ENCODE data around the gene PMPCB.
"Not testable (repeated sequence)": the region's sequence is repeated elsewhere in the genome, so short reads cannot be mapped to it uniquely, and the experiment has no call there.

The PMPCB gene, protein sequence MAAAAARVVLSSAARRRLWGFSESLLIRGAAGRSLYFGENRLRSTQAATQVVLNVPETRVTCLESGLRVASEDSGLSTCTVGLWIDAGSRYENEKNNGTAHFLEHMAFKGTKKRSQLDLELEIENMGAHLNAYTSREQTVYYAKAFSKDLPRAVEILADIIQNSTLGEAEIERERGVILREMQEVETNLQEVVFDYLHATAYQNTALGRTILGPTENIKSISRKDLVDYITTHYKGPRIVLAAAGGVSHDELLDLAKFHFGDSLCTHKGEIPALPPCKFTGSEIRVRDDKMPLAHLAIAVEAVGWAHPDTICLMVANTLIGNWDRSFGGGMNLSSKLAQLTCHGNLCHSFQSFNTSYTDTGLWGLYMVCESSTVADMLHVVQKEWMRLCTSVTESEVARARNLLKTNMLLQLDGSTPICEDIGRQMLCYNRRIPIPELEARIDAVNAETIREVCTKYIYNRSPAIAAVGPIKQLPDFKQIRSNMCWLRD

DNA sequence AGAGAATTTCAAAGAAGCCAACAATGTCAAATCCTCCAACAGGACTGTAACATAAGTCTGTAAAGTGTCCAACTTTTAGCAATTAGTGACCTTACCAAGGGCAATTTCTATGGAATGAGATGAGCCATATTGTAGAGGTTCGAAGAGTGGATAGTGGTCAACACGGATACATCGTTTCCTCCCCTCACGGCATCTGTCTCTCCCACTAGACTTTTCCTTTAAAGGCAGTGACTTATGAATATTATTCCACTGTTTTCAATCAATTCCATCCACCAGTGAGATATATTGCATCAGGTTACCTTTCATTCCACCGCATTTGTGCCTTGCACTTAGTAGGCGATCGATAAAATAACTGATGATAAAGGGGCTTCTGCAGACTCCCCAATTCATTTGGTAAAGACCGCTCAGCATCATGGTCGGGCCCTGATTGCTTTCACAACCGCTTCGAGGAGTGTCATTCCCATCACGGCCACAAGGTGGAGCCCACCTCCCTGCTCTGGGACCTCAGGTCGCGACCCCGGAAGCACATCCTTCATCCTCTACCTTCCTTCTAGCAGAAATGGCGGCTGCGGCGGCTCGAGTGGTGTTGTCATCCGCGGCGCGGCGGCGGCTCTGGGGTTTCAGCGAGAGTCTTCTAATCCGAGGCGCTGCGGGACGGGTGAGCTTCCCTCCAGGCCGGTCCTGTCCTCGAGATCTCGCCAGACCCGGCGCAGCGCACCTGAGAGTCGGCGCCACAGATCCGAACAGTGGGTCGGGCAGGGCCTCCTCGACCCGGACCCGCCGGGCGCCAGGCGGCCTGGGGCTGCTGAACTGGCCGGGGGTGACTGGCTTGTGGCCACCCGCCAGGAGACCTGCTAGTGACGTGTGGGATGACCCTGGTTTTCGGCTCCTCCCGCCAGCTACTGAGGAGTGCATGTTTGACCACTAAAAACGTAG is at the start of gene PMPCB:
PMPCB (plus strand) TSS at position 535 of the 936 bp plus-strand sequence; CDS start at position 560, 25 bp downstream.
- DNase-seq: peak; percentile 97

DNA sequence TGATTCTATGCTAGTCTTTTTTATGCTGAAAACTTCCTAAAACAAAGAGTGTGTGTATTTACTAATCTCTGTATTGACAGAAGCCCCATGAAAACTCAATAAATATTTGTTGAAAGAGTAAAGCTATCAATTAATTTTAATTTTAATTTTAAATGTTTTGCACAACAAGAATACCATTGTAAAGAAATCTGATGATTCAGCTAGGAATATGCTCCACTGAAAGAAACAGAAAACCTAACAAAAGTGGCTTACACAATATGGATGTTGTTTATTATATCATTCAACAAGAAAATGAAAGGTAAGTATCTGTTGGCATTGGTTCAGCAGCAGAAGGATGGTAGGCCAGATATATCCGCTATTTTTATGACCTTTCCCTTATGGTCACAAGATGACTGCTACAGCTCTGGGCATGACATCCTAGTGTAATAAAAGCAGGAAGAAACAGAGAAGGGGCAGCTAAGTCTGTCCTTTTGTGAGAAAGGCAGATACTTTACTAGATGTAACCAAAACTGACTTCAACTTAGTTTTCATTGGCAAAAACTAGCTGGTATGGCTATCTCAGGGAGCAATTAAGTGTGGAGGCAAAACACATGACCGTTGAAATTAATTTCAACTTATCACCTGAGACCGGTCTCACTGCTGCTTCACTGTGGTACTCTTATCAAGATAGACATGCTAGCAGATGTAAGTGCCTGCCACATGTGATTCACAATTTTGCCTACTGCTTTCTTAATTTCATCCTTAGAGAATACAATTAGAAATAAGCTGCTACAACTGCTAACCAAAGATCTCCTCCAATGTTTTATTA is 43.3 kb upstream of the PMPCB start:
- not testable (repeated sequence) for DNase-seq

DNA sequence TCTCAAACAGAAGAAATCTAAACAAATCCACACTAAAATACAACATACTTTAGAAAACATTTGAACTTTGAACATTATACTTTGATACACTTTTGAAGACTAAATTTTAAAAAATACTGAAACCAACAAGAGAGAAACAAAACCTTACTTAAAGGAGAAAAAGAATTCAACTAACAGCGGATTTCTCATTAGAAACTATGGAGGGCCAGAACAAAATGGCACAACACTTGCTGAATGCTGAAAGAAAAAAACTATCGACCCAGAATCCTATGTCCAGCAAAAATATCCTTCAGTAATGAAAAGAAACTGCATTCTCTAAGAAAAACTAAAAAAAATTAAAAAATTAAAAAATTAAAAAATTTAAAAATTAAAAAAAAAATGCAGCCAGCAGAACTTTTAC is 33.2 kb upstream of the PMPCB start:
- DNase-seq: not testable (repeated sequence)

DNA sequence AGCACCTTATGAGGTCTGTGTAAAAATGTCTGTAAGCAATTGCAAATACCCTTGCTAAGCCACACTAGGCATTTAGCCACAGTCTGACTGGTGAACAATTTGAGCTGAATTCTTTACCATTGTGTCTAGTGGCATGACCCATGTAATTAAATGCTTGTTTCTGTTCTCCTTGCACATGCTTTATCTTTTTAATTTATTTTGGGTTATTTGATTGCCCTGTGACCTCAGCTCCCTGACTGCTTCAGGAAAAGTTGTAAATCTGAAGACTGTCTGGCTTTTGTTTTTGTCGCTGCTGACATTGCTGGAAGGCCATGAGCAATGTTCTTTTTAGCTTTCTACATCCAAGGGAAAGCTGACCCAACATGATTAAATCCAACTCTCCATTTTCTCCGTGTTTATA is 31.0 kb upstream of the PMPCB start:
- not testable (repeated sequence) for DNase-seq

DNA sequence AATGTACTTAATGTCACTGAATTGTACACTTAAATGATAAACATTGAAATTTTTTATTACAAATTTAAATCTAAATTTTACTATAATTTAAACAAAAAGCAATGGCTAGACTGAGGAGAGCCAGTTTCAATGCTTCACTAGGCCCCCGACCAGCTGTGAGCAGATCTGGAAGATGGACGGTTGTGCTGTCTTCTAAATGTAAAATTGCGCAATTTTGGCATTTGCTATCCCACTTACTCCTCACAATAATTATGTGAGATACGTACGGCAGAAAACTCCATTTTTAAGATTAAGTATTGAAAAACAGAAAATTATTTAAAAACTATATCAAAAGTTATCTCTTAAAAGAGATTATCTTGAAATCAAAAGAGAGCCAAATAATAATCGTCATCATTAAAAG is 23.9 kb upstream of the PMPCB start:
- not testable (repeated sequence) for DNase-seq

DNA sequence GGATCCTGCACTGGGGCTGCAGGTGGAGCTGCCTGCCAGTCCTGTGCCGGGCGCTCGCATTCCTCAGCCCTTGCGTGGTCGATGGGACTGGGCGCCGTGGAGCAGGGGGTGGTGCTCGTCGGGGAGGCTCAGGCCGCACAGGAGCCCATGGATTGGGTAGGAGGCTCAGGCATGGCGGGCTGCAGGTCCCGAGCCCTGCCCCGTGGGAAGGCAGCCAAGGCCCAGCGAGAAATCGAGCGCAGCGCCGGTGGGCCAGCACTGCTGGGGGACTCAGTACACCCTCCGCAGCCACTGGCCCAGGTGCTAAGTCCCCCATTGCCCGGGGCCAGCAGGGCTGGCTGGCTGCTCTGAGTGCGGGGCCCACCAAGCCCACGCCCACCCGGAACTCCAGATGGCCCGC is 22.4 kb upstream of the PMPCB start:
- DNase-seq: not testable (repeated sequence)

DNA sequence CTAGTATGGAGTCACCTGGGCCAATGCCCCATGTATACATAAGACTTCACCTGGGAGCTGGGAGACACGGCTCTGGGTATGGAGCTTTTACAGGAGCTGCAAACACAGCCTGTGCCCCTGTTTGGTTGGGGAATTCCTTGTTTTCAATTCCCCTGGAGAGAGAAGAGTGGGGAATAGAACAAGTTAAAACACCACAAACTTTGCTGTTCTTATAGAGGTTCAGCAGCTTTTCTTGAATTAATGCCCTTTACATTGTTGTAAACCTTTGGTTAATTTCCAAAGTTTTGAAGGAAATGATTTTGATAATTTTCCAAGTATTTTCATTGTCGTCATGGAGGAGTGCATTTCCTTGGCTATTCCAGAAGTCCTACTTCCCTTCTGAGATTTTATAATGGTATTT is 19.0 kb upstream of the PMPCB start:
- DNase-seq: not testable (repeated sequence)

DNA sequence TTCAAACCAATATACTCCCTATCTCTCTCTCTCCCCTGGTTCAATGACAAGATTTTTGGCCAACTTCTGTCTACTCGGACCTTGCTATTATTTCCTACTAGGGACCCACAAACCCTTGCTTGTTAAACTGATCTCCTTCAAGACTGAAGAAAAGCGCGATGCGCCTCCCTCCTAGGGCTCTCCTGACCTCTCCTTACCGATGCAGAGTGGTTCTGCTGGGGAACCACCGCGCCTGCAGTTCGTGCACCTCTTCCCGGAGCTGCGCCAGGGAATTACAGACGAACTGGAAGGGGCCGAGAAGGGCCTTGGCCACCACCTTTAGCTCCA is 17.6 kb upstream of the PMPCB start:
- DNase-seq: peak; percentile 25

DNA sequence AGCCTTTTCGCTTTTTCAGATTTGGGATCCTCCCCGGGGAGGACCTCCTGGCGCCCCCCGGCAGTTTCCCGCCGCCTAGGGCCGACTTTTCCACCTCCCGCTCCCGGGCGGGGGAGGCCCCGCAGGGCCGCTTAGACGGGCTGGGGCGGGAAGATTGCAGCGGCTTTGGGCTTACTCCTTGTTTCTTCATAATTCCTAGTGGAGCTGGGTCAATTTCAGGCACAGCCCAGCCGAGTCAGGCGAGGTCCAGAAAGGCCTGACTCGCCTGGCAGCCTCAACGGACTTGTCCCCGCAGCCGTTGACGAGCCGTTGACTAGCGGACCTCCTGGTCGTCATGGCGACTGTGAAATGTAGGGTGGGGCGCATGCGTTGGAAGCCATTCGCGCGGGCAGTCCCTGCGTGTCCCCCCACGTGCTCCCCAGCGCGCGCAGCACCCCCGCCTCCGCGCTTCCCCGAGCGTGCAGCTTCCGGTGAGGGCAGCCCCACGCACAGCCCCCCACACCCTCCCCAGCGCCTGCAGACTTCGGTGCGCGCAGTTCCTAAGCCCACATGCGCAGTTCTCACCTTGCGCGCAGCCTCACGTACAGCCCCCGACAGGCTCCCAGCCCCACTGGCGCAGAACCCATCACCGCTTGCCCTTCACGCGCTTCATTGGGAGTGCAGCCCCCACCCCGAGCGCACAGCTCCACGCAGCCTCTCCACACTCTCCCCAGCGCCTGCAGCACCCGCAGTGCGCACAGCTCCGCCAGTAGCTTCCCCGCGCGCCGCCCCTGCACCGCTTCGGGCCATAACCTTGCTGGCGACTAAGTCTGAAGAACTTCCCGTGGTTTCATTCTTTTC is 17.1 kb upstream of the PMPCB start:
- DNase-seq: peak; percentile 90

DNA sequence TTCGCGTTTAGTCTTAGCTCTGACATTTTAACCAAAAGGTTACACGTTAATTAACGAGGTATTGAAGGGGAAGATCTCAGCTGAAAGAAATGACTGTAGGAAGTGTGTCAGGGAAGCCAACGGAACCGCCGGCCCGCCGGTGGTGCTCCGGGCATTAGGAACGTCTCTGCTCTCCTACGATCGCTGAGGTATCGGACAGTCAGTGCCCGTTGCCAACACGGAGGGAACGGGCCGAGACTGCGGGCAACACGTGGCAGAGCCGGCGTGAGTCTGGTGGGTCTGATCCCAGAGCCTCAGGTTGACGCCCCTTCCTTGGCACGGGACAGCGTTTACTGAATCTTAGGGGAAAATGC is 16.5 kb upstream of the PMPCB start:
- DNase-seq: peak; percentile 27

DNA sequence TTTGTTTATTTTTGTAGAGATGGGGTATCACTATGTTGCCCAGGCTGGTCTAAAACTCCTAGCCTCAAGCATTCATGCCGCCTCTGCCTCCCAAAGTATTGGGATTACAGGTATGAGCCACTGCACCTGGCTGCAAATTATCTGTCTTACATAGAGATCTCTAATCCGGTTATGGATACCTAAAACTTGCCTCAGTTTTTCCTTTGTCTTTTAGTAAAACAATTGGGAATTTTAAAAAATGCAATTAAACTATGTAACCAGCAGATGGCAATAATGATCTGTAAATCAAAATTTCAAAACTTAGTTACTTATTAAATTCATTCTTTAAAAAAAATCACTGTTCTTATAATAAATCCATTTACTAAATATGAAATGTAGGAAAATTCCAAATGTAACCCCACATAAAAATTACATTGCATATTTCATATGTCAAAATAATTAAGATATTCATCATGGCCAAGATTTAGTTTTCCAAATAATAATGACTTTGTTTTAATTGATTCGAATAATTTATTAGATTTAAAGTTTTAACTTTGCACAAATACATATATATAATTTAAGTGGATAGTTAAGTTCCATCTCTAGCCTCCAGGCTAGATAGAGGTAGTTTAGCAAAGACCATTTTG is 14.3 kb upstream of the PMPCB start:
- not testable (repeated sequence) for DNase-seq

DNA sequence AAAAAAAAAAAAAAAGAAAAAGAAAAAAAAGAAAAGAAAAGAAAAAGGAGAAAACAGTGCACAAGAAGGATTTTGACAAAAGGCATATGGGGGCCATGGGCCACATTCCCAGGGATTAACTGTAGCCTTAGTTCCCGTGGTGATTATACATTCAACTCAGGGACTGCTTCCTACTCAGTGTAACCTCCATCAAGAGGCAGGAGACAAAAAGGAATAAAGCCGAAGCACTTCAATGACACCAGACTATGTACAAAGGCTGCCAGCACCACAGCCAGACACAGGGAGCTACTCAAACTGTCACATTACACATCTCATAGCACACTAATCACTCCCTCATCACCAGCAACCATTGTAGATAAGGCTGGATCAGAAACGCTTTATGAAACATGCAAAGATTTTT is 5.1 kb upstream of the PMPCB start:
- DNase-seq: no peak

DNA sequence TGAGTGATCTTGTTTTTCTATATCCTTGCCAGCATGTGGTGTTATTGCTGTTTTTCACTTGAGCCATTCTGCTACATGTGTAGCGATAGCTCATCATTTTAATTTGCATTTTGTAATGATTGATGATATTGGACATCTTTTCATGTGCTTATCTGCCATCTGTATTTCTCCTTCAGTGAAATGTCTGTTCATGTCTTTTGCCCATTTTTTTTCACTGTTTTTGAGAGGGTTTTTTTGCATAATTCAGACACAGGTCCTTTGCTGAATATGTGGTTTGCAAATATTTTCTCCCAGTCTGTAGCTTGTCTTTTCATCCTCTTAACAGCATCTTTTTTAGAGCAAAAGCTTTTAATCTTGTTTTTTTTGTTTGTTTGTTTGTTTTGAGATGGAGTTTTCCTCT is 3.7 kb upstream of the PMPCB start:
- DNase-seq: no peak

DNA sequence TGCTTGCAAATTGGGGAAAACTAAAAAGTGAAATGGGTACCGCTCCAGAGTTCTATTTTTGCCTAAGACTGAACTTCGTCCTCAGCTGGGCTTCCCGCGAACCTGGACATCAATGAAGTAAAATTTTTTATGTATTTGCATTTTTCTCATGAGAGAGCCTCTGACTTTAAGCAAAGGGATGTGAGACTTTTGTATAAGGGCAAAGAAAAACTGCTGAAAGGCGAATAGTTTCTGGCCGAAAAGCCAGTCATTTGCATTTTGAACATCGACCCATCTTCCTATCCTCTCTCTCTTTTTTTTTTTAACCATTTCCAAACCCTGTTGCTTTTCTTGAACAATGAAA is 573 bp downstream of the PMPCB start:
- no peak for DNase-seq

DNA sequence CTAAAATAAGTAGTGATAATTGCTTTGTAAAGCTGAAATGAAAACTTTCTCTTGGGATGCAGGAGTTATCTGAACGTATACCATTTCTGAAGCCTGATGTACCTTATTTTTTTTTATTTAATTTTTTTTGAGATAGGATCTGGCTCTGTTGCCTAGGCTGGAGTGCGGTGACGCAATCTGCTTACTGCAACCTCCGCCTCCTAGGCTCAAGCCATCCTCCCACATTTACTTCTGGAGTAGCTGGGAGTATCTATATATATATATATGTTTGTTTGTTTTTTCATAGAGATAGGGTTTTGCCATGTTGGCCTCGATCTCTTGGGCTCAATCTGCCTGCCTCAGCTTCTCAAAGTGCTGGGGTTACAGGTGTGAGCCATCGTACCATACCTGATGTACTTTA is 2.4 kb downstream of the PMPCB start:
- no peak for DNase-seq

DNA sequence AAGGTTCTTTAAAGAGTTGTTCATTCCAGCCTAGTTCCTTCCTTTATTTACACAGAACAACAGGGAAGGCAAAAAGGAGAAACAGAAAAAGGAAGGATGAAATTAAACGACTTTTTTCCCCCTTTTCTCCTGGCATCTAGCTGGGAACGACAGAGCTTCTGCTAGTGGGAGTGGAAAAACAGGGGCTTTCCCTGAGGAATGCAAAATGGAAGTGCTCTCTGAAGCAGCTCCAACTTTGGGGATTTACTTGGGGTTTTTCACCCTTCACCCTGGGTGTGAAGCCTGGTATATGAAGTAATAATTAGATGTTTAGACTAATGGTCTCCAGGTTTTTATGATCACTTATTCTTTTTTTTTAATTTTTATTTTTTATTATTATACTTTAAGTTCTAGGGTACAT is 4.2 kb downstream of the PMPCB start:
- no peak for DNase-seq

DNA sequence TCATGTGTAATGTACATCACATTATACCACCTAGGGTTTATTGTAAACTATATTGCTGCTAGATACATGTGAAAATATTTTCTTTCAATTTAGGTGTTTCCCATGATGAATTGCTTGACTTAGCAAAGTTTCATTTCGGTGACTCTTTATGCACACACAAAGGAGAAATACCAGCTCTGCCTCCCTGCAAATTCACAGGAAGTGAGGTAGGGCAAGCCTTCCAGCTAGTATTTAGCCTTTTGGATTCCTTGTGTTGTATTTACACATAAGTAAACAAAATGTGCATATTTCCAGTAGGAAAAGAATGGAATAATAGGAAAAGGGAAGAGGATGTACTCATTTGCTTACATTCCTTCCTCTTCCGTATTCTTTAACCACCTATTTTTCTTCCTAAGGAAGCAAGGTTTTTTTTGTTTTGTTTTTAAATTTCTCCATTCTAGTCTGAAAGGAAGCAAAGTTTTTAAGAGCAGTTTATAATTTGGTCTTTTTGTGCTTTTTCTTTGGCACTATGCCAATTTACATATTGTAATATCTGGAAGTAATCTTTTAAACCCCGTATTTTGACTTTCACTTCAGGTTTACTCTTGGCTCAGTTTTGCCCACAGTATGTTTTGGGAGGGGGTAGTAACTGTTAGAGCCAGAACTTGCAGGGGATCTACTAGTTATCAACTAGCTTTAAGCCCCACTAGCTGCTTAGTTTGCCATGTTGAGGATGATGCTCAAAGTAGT is 10.4 kb downstream of the PMPCB start:
- no peak for DNase-seq

DNA sequence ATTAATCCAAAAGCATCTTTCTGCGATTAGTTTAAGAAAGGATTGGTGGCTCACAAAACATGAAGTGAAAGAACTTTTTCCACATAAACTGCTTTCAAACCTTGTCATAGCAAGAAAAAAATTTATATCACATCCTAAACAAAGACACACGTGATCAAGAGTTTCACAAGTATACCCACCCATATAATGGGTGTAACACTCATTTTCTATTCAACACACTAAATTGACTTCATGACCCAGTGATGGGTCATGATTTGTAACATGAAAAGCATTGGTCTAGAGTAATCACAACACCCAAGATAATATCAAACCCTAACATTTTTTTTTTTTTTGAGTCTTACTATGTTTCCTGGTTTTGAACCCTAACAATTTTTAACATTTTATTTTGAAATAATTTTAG is 17.6 kb downstream of the PMPCB start:
- no peak for DNase-seq

DNA sequence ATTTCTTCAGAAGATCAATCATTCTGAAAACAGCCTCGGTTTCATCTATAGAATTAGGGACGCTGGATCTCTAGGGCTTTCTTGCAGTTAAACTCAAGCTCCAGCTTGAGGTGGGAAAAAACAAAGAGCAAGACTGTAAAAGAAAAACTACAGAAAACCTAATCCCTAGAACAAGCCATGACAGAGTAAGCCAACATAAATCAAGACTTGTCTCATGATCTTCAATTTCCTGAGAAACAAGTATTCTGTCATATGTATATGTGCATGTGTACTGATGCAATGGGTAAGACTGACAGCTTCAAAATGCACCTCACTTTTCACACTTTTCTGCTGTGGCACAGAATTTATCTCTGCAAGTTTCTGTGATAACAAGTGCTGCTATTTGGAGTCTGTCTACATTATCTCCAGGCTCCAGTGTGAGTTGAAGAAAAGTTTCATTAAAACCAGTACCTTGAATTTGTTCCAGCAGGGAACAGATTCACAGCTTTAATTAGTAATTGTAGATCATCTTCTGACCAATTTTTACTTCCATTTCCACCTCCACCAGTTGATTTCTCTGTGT is 19.2 kb downstream of the PMPCB start:
- no peak for DNase-seq

DNA sequence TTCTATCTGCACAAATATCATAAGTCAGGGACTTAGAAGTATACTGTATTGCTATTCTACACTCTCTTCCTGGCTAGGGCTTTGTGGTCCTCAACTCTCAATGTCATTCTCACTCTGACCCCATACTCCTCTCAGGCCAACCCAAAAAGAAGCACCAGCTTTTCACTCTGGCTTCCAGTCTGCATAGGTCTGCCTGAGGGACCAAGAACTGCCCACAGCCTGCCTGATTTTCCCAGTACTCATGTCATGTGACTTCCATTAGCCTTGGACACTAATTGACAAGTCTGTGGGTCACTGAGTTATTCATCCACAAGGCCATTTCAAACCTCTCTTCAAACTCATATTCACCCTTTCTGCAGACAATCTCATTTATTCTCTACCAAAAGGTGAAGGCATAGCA is 19.8 kb downstream of the PMPCB start:
- DNase-seq: no peak

DNA sequence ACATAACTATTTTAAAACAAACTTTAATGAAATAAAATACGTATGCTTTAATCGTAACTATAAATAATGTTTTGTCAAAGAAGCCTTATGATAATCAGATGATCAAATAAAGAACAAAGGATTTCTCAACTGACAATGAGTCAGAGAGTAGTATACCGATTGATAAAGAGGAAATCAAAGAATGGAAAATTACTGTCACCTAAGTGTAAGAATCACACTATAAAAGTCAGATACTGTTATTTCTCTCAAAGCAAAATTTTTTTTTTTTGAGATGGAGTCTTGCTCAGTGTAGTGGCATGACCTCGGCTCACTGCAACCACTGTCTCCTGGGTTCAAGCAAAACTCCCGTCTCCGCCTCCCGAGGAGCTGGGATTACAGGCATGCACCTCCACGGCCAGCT is 28.5 kb downstream of the PMPCB start:
- DNase-seq: no peak
